Sciatic nerve (tissue), 2 donors: ENCODE measurements around the gene CFAP77. TPM values are rescaled to one million over a fixed set of nuclear protein-coding genes. Genes with fewer than 3 reads are reported as not detected.
"Not testable (repeated sequence)": the region's sequence is repeated elsewhere in the genome, so short reads cannot be mapped to it uniquely, and the experiment has no call there.

Source experiments
- ATAC-seq: fragments of 200-7000 bp; cut with Tn5 transposase; one replicate; pipeline ENCODE4 v1.9.1; 2020; ENCODE audit warnings: mild to moderate bottlenecking, moderate library complexity
- DNase-seq: peaks from one replicate; pipeline ENCODE4 v3.0.0-alpha.2; 2020; ENCODE audit warnings: low spot score
- intact Hi-C: fragments of 100-400 bp; cut with DNase I; formaldehyde crosslinking; loops from one replicate; pipeline ENCODE4 v1.14.2; 2022
- total RNA-seq: library from RNA; stranded (reverse); fragmentation: NEBNext Ultra II Directional; extraction: Animal tissue kit (Norgen Biotek cat#: 25700); gene quantifications from one replicate; pipeline ENCODE4 v1.2.1, GENCODE V29; 2021
- donor health status: DM: no; HTN: no; CAD: no.
- donor health status: DM: no; HTN: no; CAD: no.

CFAP77 gene
- total RNA-seq, 1 donor from 2014 or later: not detected

DNA sequence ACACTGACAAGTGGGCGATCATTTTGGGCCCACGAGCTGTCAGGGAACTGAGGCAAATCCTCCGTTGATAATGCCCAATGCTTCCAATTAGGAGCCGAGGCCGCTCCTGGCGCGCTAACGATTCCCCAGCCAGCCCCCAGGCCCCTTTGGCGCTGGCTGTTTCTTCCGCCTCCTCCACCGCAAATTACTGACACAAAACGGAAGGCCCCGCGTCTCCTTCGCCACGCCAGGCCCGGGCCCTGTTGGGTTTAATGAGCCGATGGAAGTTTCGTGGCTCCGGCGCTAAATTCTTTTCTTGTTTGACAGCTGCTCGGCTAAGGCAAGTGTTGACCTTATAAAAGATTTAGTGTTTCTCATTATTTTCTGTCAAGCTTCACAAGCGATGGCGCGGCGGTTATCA, 146.7 kb downstream of the CFAP77 start:
- intact Hi-C loops: no loop called here
- no peak for ATAC-seq
- DNase-seq: no peak

DNA sequence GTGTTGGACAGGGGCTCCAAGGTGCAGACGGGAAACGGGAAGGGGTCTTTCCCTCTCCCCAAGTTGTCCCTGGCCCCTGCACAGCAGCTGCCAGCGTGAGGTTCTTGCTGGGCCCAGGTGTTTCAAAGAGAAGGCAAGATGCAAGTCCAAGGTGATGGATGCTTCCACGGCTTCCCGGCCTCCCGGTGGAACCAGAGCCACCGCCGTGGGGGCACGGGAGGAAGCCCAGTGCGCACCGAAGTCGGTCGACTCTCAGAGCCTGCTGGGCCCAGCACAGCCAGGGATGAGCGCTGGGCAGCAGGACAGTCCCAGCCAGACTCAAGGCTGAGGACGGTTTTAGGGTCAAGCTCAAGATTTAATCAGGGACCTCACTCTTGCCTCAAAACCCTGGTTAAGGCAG, 147.1 kb downstream of the CFAP77 start:
- ATAC-seq (no peak), DNase-seq (no peak)
- intact Hi-C loops: no loop called here

GRCh38 chr9:132559711-132560110, 149.7 kb downstream of the CFAP77 start:
- ATAC-seq (no peak), DNase-seq (no peak)
- intact Hi-C loops: no loop called here

DNA sequence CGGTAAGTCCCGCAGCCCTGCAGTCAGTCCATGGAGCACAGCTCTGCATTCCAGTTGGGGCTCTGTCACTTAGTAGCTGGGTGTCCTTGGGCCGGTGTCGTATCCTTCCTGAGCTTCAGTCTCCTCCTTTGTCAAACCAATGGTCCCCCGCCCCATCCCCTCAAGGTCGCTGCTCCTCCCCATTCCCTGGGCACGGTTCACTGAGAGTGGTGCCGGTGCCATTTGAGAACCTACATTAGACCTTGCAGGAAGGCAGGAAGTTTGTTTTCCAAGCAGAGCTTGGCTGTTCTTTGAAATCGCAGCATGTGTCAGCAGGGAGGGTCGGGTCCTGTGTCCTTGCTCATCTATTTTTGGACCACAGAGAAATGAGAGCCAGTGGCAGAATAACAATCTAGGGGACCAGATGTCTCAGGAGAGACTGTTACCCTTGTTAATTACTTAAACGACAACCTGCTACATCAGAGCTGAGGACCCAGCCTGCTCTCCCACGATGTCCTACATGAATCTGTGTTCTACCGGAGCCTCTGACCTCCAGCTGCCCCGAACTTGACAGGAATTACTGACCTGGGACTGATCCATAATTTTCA, 150.7 kb downstream of the CFAP77 start:
- ATAC-seq: no peak

GRCh38 chr9:132562306-132562573, 152.2 kb downstream of the CFAP77 start:
- ATAC-seq (no peak), DNase-seq (no peak)
- intact Hi-C loops: no loop called here

More for the DNA sequence above, 150.7 kb downstream of the CFAP77 start:
- intact Hi-C loops: no loop called here
- no peak for DNase-seq

- intact Hi-C loops: no loop called here
- no peak for ATAC-seq
Observed at GRCh38 chr9:132564526-132564925, 154.5 kb downstream of the CFAP77 start.

DNA sequence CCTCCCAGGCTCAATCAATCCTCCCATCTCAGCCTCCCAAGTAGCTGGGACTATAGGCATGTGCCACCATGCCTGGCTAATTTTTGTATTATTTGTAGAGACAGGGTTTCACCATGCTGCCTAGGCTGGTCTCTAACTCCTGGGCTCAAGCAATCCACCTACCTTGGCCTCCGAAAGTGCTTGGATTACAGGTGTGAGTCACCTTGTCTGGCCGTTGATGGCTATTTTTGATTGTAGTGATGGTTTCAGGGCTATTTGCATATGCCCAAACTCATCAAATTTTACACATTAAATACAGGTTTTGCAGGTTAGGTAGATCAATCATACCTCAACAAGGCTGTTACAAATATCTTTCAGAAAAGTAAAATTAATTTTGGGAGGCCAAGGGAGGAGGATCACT, 158.8 kb downstream of the CFAP77 start:
- DNase-seq, intact Hi-C loops, ATAC-seq: not testable (repeated sequence)

More at GRCh38 chr9:132564526-132564925, 154.5 kb downstream of the CFAP77 start:
- DNase-seq: no peak

GRCh38 chr9:132571806-132572600, 162.0 kb downstream of the CFAP77 start:
- DNase-seq (no peak), ATAC-seq (no peak)
- intact Hi-C loops: no loop called here

GRCh38 chr9:132572921-132573320, 162.9 kb downstream of the CFAP77 start:
- DNase-seq (no peak), ATAC-seq (no peak)
- intact Hi-C loops: no loop called here

- ATAC-seq (peak; percentile 70), DNase-seq (peak; percentile 79)
- intact Hi-C loops: no loop called here
Observed at GRCh38 chr9:132575005-132575609, 165.1 kb downstream of the CFAP77 start.

DNA sequence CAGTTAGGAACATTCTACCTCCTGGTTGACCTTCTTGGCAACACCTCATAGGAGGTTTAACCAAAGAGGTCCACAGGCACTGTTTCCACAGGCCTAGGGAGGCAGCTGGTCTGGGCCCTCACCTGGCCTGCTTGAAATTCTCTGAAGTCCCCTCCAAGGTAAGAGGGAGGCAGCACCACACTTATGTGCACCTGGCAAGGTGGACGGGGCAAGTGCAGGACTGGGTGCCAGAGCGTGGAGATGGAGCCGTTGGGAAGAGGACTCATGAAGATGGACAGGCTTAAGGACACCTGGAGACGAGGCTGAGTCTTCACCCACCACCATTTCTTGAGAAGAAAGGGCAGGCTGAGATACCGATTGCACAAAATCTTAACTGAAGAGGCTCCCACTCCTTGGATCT, 165.8 kb downstream of the CFAP77 start:
- ATAC-seq (no peak), DNase-seq (no peak)

DNA sequence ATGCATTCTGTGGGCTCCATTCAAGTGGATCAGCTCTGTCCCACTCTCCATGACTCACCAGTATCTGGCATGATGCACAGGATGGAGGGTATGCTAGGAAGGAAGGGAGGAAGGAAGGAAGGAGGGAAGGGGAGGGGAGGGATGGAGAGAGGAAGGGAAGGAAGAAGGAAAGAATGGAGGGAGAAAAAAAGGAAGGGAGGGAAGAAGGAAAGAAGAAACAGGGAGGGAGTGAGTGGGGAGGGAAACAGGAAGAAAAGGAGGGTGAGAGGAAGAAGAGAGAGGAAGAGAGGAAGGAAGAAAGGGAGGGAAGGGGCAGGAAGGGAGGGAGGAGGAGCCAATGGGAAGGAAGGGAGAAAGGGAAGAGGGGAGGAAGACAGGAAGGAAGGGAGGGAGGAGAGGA, 167.1 kb downstream of the CFAP77 start:
- no peak for ATAC-seq
- no peak for DNase-seq
- intact Hi-C loops: no loop called here

More for the DNA sequence above, 165.8 kb downstream of the CFAP77 start:
- intact Hi-C loops: no loop called here

DNA sequence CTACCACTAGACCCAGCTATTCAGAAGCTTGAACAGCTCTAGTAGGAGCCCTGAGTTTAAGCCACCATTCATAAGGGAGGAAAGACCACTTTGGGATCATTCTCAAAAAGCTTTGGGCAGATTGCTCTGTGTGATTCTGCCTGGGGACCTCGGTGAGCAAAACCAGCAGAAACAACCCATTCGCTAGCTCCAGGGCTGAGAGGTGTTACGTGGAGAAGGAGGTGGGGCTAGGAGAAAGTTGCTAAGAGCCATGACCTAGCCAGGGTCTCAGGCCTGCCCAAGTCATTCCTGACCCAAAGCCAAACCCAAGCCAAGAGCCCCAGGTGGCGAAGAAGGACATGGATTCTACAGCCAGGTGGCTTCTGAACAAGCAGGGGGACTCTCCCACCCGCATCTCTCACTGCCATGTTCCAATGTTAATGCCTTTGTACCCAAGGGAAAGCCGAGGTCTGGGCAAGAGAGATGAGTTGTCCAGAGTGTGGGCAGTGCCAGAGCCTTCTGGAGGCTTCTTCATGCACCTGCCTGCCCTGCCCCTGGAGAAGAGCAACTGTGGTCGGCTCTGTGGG, 168.4 kb downstream of the CFAP77 start:
- intact Hi-C loops: no loop called here
- no peak for ATAC-seq
- DNase-seq: no peak

DNA sequence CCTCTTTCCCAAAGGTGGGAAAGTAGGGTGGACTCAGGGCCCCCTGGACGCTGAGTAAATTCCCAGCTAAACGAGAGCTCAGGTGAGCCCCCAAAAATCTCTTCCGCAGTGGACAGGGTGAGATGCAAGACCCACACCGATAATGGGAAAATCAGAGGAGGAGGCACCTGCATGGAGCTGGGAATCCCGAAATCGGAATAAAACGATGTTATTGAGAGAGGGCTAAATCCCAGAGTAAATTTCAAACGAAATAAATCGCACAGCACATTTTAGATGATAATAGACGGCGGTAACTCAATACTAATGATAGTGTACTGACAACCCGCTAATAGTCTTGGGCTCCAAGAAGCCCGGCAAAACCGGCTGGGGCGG, 169.4 kb downstream of the CFAP77 start:
- intact Hi-C loops: no loop called here
- no peak for DNase-seq
- no peak for ATAC-seq

- no peak for ATAC-seq
- intact Hi-C loops: no loop called here
- DNase-seq: no peak
Observed at GRCh38 chr9:132582276-132582785, 172.3 kb downstream of the CFAP77 start, which contains the start of gene BARHL1. Gene BARHL1 (plus strand): TSS chr9:132582606. CDS start chr9:132582798, 192 bp downstream.

- intact Hi-C loops: no loop called here
- no peak for ATAC-seq
- DNase-seq: no peak
Observed at GRCh38 chr9:132582786-132583583, 173.0 kb downstream of the CFAP77 start.

DNA sequence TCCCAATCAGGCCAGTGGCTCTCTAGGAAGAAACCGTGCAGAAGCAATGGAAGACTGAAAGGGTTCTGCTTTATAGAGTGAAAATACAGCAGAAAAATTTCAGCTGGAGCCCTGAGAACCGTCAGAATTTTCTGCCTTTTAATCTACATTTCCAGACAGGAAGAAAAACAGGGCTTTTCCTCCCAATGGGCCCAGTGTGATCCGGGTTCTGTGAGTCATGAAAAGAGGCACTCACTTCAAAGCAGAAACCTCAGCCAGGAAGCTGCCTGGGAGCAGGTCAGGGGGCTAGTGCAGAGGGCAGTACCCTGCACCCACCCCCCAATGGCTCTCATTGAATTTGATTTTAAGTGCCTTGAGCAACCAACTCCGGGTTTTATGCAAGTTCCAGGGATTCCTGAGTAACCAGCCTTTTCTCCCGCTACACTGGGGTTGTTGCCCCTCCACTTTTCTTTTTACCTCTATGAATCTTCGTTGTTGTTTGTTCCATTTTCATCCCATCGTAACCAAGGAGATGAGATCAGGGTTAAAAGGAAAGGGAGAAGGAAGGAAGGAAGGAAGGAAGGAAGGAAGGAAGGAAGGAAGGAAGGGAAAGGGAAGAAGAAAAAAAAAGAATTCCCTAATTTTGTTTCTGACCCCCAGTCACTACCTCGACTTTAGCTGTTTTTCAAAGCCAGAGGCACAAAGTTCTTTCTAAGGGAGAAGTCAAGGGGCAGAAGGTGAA, 173.7 kb downstream of the CFAP77 start:
- DNase-seq (no peak), ATAC-seq (no peak)
- intact Hi-C loops: no loop called here
